ENCODE data around the gene MKRN2. TPM values are rescaled to one million over a fixed set of nuclear protein-coding genes. Genes with fewer than 3 reads are reported as not detected.

Gene MKRN2
- total and polyA plus RNA-seq, 9 of the 15 experiments (the other 6 are each of a cell fraction or from before 2014, with no cell fraction given), result 29.4 to 63.2 (median 42.9) TPM

DNA sequence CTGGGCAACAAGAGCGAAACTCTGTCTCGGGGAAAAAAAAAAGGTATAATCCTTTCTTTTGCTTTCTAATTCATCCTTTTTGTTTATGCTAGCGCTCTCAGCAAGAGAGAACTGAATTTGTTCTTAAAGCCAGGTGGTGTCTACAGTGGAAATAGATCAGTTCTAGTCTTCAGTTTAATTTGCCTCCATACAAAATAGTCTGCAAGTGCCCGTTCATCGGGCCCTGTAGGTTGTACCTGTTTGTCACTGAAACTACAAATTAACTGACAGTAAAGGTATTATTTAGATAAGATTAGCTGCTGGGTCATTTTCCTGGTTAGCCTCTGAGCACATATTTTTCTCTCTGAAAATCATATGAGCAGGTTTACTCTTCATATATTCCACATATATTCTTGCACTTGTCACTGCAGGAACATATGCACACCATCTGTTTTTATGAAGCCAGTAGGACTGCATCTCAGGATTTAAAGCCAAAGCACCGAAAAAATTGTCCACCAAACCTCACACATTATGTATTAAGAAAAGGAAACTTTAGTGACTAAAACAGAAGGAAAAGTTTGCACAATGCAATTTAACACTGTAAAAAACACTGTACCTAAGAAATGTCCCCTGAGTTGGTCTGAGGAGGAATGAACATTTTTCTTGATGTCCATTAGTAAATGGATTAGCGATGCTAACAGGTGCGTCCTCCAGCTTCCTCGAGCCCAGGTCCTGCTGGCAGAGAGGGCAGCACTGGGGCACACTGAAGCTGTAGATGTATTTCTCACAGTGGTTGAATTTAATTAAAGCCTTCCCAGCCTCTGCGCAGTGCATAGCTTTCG lies 12.0 kb upstream of the MKRN2 start:
- Histone ChIP-seq H3K4me2 (ENCODE audit: insufficient read depth, low read length) (no peak overlapping the region), H3K27ac (ENCODE audit: extremely low read depth, low read depth, low read length) (no peak overlapping the region), H3K79me2 (ENCODE audit: control insufficient read depth, insufficient read depth, low read length) (no peaks in the 10 kb centered on the region), H2AFZ (ENCODE audit: low read depth, low read length) (no peak overlapping the region), H3K36me3 (ENCODE audit: control insufficient read depth, insufficient read depth, low read length) (peaks cover 14% of the 10 kb centered on the region; the same call in 2 of the 3 replicates), H3K9me3 (replicated peaks; ENCODE audit: control insufficient read depth, insufficient read depth, low read depth, low read length) (no peaks in the 10 kb centered on the region), H3K9me1 (ENCODE audit: control insufficient read depth, insufficient read depth, low read length) (no peaks in the 10 kb centered on the region), H4K20me1 (replicated peaks; ENCODE audit: control insufficient read depth, insufficient read depth, low read length) (no peaks in the 10 kb centered on the region), H3K27me3 (ENCODE audit: control insufficient read depth in 2 of 2, insufficient read depth in 2 of 2, low read length in 2 of 2) (no peaks in the 10 kb centered on the region), H3K4me3 (no peak overlapping the region), H3K9ac (ENCODE audit: insufficient read depth in 1 of 2, low read depth in 2 of 2, low read length in 2 of 2) (no peak overlapping the region), H3K4me1 (replicated peaks in 1 of 2; ENCODE audit: control insufficient read depth in 2 of 2, insufficient read depth in 2 of 2, low read length in 2 of 2) (no peaks in the 10 kb centered on the region)
- no peak for TF ChIP-seq ZNF3 (CRISPR knock-in tag; IDR thresholded peaks at IDR 0.05)
- BruUV-seq (replicated peaks), result no TSS peak
- DNase-seq (ENCODE audit: extremely low read depth in 1 of 4, low spot score in 3 of 4), result no peak
- ChIA-PET CTCF (ENCODE audit: low intra/inter-chr PET ratio) (no interaction called here), POLR2A (interaction anchor here (1.0 to 2.8 kb wide), 5 partner anchors 8 to 20 kb away, joined by 3 to 25 read pairs (median 4); partner anchors contain the start of gene MKRN2)
- intact Hi-C loops (cut with micrococcal nuclease), result no loop called here
- in situ Hi-C loops (cut with MboI), result no loop called here
- 69% methylated on average over 11 of the region's 11 CpGs for WGBS (ENCODE audit: insufficient coverage, low coverage, missing lambda C conversion rate)
- ATAC-seq, result no peak
- no peak for FAIRE-seq

DNA sequence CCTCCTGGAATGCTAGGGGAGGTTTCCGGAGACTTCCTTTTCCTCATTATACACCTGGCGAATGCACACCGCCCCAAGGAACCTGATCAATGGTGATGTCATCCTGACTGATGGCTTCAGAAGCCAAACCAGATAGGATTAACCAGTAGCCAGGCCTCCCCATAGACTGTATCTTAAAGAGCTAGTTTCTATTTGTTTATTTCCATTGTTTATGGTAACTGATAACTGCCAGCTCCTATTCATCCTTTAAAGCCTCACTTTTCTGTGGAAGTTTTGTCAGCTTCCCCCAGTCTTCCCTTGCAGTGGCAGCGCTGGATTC lies 11.5 kb upstream of the MKRN2 start, which contains the start of gene MKRN2OS:
Gene MKRN2OS (minus strand): TSS at position 27 of the 319 bp plus-strand sequence. CDS start 35 bp downstream, outside the sequence.
- Histone ChIP-seq H3K36me3 (ENCODE audit: control insufficient read depth, insufficient read depth, low read length) (peaks cover 9% of the 10 kb centered on the region; the same call in 2 of the 3 replicates), H3K4me1 (replicated peaks in 1 of 2; ENCODE audit: control insufficient read depth in 2 of 2, insufficient read depth in 2 of 2, low read length in 2 of 2) (no peaks in the 10 kb centered on the region), H2AFZ (ENCODE audit: low read depth, low read length) (no peak within 1 kb of the TSS), H3K9me3 (replicated peaks; ENCODE audit: control insufficient read depth, insufficient read depth, low read depth, low read length) (no peaks in the 10 kb centered on the region), H3K9me1 (ENCODE audit: control insufficient read depth, insufficient read depth, low read length) (no peaks in the 10 kb centered on the region), H3K9ac (ENCODE audit: insufficient read depth in 1 of 2, low read depth in 2 of 2, low read length in 2 of 2) (no peak within 1 kb of the TSS), H3K27ac (ENCODE audit: extremely low read depth, low read depth, low read length) (no peak within 1 kb of the TSS), H3K79me2 (ENCODE audit: control insufficient read depth, insufficient read depth, low read length) (no peaks in the 10 kb centered on the region), H3K4me2 (ENCODE audit: insufficient read depth, low read length) (no peak within 1 kb of the TSS), H4K20me1 (replicated peaks; ENCODE audit: control insufficient read depth, insufficient read depth, low read length) (no peaks in the 10 kb centered on the region), H3K27me3 (ENCODE audit: control insufficient read depth in 2 of 2, insufficient read depth in 2 of 2, low read length in 2 of 2) (no peaks in the 10 kb centered on the region), H3K4me3 (no peak within 1 kb of the TSS)
- intact Hi-C loops (cut with micrococcal nuclease), result no loop called here
- ChIA-PET CTCF (ENCODE audit: low intra/inter-chr PET ratio) (no interaction called here), POLR2A (interaction anchor here (0.6 to 2.8 kb wide), 5 partner anchors 9 to 48 kb away, joined by 3 to 25 read pairs (median 4); partner anchors contain the start of gene MKRN2)
- no peak for FAIRE-seq
- DNase-seq (ENCODE audit: extremely low read depth in 1 of 4, low spot score in 3 of 4), result no peak
- no TSS peak for BruUV-seq (replicated peaks)
- no peak; the same call in 2 of the 3 replicates for ATAC-seq
- in situ Hi-C loops (cut with MboI), result no loop called here
- WGBS (ENCODE audit: insufficient coverage, low coverage, missing lambda C conversion rate), result 71% methylated on average over 4 of the region's 4 CpGs
- TF ChIP-seq, protein P1, sequence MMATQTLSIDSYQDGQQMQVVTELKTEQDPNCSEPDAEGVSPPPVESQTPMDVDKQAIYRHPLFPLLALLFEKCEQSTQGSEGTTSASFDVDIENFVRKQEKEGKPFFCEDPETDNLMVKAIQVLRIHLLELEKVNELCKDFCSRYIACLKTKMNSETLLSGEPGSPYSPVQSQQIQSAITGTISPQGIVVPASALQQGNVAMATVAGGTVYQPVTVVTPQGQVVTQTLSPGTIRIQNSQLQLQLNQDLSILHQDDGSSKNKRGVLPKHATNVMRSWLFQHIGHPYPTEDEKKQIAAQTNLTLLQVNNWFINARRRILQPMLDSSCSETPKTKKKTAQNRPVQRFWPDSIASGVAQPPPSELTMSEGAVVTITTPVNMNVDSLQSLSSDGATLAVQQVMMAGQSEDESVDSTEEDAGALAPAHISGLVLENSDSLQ (IDR thresholded peaks at IDR 0.05), result 0 out of 2 replicates have a peak, but pooled peaks have one; percentile 12
- no peak for TF ChIP-seq CBFB (CRISPR knock-in tag; IDR thresholded peaks at IDR 0.05)
